ENCODE results near the gene INKA2. TPM values are rescaled to one million over a fixed set of nuclear protein-coding genes. Genes with fewer than 3 reads are reported as not detected.

The INKA2 gene
- polyA plus RNA-seq, 1 of the 3 experiments (the other 2 are of a cell fraction): 1.1 TPM

DNA sequence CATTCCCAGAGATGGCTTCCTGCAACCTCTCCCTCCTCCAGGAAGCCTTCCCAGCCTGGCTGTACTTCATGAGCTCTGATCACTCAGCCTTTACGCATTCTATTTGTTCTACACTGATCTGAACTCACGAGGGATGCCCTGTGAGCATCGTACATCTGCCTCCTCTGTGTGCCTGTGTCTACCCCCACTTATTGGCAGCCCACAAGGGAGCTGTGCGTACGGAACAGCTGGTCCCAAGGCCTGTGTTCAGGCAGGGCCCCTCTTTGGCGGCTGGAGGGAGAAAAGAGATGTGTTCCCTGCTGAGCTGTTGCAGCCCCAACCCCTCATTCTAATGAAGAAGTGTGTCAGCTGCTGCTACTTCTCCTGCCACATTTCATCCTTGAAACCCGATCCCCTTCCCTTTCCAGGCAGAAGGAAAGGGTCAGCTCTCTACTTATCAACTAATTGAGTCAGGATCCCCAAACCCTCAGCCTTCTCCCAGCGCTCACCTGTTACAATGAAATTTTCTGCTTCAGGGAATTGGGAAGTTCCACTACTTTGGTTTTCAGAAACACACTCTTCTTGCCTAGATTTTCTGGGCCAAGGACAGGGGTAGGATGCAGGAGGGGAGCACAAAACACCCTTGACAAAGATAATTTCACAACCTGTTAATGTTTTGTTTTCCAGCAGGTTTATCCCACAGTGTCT is 3.2 kb downstream of the INKA2 start:
- no peak overlapping the region for H3K4me3 ChIP-seq (ENCODE audit: low read depth in 2 of 2, low read length in 1 of 2)
- H3K9ac ChIP-seq: no peak overlapping the region
- no peak for DNase-seq
- CTCF ChIA-PET: interaction anchor here (1.4 to 2.7 kb wide), 5 partner anchors 11 to 634 kb away, joined by 3 to 9 read pairs (median 6); no protein-coding TSS in a partner anchor
- H3F3A ChIP-seq (replicated peaks; ENCODE audit: insufficient read depth): peaks cover 6% of the 10 kb centered on the region
- no peak overlapping the region for H2AFZ ChIP-seq (ENCODE audit: low read depth)
- H3K4me2 ChIP-seq: no peak overlapping the region
- no peaks in the 10 kb centered on the region for H3K27me3 ChIP-seq (ENCODE audit: insufficient read depth)
- POLR2A ChIA-PET: no interaction called here
- H3K9me3 ChIP-seq: no peaks in the 10 kb centered on the region
- no peaks in the 10 kb centered on the region for H3K36me3 ChIP-seq (replicated peaks in 1 of 2; ENCODE audit: control insufficient read depth in 1 of 2, insufficient read depth in 2 of 2, low read length in 1 of 2)
- TF ChIP-seq RCOR1 (IDR thresholded peaks at IDR 0.05; ENCODE audit: low read length): no peak
- TF ChIP-seq JUND (IDR thresholded peaks at IDR 0.05): no peak
- no peak for TF ChIP-seq MEF2A (IDR thresholded peaks at IDR 0.05; ENCODE audit: borderline replicate concordance, low read depth)
- no peak for TF ChIP-seq RXRA (IDR thresholded peaks at IDR 0.05; ENCODE audit: borderline replicate concordance, low read depth)
- TF ChIP-seq, protein P1, sequence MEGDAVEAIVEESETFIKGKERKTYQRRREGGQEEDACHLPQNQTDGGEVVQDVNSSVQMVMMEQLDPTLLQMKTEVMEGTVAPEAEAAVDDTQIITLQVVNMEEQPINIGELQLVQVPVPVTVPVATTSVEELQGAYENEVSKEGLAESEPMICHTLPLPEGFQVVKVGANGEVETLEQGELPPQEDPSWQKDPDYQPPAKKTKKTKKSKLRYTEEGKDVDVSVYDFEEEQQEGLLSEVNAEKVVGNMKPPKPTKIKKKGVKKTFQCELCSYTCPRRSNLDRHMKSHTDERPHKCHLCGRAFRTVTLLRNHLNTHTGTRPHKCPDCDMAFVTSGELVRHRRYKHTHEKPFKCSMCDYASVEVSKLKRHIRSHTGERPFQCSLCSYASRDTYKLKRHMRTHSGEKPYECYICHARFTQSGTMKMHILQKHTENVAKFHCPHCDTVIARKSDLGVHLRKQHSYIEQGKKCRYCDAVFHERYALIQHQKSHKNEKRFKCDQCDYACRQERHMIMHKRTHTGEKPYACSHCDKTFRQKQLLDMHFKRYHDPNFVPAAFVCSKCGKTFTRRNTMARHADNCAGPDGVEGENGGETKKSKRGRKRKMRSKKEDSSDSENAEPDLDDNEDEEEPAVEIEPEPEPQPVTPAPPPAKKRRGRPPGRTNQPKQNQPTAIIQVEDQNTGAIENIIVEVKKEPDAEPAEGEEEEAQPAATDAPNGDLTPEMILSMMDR (IDR thresholded peaks at IDR 0.05): no peak
- no peak for TF ChIP-seq NRF1 (IDR thresholded peaks at IDR 0.05; ENCODE audit: low read depth, low read length)
- no peak for TF ChIP-seq YY1 (IDR thresholded peaks at IDR 0.05; ENCODE audit: low read depth)
- no peak for TF ChIP-seq TAF1 (IDR thresholded peaks at IDR 0.05; ENCODE audit: borderline replicate concordance, low read depth, low read length)
- no peak for TF ChIP-seq TCF12 (IDR thresholded peaks at IDR 0.05)
- TF ChIP-seq, protein P2, sequence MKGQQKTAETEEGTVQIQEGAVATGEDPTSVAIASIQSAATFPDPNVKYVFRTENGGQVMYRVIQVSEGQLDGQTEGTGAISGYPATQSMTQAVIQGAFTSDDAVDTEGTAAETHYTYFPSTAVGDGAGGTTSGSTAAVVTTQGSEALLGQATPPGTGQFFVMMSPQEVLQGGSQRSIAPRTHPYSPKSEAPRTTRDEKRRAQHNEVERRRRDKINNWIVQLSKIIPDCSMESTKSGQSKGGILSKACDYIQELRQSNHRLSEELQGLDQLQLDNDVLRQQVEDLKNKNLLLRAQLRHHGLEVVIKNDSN (IDR thresholded peaks at IDR 0.05; ENCODE audit: borderline replicate concordance, low read depth): no peak
- TF ChIP-seq IRF3 (IDR thresholded peaks at IDR 0.05; ENCODE audit: low read depth, low read length): no peak
- TF ChIP-seq GABPA (IDR thresholded peaks at IDR 0.05; ENCODE audit: low read depth): no peak
- TF ChIP-seq FOSL2 (IDR thresholded peaks at IDR 0.05; ENCODE audit: borderline replicate concordance, low read depth): no peak
- TF ChIP-seq CHD2 (IDR thresholded peaks at IDR 0.05; ENCODE audit: low read length, partially characterized antibody): no peak
- TF ChIP-seq RAD21 (IDR thresholded peaks at IDR 0.05; ENCODE audit: low read length): no peak
- no peak for TF ChIP-seq TEAD4 (IDR thresholded peaks at IDR 0.05; ENCODE audit: borderline replicate concordance, insufficient read depth)
- TF ChIP-seq, protein P3, sequence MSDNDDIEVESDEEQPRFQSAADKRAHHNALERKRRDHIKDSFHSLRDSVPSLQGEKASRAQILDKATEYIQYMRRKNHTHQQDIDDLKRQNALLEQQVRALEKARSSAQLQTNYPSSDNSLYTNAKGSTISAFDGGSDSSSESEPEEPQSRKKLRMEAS (IDR thresholded peaks at IDR 0.05; ENCODE audit: low read depth): no peak
- 89% methylated on average over 8 of the region's 8 CpGs for WGBS (ENCODE audit: low lambda C conversion rate)
- H3K4me1 ChIP-seq (ENCODE audit: control insufficient read depth in 1 of 2, insufficient read depth in 2 of 2, low read depth in 1 of 2, low read length in 1 of 2): peaks cover 8 to 15% of the 10 kb centered on the region in 2 experiments; a peak in 3 of 4 replicates
- H3K79me2 ChIP-seq (ENCODE audit: insufficient read depth): no peaks in the 10 kb centered on the region
- H3K9me2 ChIP-seq: no peaks in the 10 kb centered on the region
- H3K27ac ChIP-seq (ENCODE audit: low read depth in 2 of 2, low read length in 1 of 2): no peak overlapping the region
- no peaks in the 10 kb centered on the region for H4K20me1 ChIP-seq (ENCODE audit: insufficient read depth)
